ENCODE results near the gene PYGO2.

The PYGO2 gene, protein sequence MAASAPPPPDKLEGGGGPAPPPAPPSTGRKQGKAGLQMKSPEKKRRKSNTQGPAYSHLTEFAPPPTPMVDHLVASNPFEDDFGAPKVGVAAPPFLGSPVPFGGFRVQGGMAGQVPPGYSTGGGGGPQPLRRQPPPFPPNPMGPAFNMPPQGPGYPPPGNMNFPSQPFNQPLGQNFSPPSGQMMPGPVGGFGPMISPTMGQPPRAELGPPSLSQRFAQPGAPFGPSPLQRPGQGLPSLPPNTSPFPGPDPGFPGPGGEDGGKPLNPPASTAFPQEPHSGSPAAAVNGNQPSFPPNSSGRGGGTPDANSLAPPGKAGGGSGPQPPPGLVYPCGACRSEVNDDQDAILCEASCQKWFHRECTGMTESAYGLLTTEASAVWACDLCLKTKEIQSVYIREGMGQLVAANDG

DNA sequence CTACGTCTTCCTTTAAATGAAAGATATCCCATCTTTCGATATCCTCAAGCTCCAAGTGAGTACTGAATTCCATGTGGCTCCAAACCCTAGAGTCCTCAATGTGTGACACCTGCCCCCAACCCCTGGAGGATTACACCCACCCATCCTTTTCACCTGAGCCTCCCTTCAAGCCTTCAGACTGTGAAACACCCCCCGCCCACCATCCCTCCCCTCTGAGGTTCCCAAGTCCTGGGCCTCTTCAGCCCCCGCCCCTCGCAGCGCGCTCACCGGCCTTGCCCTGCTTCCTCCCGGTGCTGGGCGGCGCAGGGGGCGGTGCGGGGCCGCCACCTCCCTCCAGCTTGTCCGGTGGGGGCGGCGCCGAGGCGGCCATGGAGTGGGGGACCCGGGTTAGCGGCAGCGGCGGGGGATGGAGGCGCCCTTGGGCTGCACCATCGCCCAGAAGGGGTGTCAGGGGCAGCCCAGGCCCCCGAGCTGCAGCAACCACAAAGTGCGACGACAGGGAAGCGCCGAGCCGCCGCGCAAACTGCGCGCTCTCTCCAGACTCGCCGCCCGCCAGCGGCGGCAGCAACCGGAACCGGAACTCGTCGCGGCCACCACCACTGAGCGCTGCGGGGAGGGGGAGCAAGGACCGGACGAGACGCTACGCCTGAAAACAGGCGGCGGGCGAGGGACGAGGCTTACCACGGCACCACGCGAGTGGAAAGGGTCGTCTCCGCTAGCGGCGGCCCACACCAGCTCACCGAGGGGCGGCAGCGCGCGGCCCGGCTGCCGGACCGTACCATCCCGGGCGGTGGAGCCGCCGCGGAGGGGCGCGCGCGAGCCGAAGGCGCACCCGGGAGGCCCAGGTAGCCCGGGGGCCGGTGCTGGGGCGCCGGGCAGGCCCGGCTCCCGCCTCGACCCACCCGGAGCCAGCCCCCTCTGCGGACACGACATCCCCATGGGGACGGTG lies at the start of gene PYGO2:
Gene PYGO2, minus strand, starts transcription at position 576 of the 949 bp plus-strand sequence. Its CDS starts 206 bp downstream, at position 370.
- peak; percentile 92 for DNase-seq (ENCODE audit: low spot score)
- peak; percentile 75 for TF ChIP-seq CTCF (IDR thresholded peaks at IDR 0.05; ENCODE audit: borderline replicate concordance, control extremely low read depth, extremely low read depth, insufficient read depth, missing control alignments)
- in situ Hi-C loops (cut with MboI; ENCODE audit: low sequenced_read_pairs, unreplicated experiment) = no loop called here

- DNase-seq (ENCODE audit: low spot score) = no peak
- in situ Hi-C loops (cut with MboI; ENCODE audit: low sequenced_read_pairs, unreplicated experiment) = no loop called here
Observed at GRCh38 chr1:155011004-155011416, 49.4 kb upstream of the PYGO2 start.

DNA sequence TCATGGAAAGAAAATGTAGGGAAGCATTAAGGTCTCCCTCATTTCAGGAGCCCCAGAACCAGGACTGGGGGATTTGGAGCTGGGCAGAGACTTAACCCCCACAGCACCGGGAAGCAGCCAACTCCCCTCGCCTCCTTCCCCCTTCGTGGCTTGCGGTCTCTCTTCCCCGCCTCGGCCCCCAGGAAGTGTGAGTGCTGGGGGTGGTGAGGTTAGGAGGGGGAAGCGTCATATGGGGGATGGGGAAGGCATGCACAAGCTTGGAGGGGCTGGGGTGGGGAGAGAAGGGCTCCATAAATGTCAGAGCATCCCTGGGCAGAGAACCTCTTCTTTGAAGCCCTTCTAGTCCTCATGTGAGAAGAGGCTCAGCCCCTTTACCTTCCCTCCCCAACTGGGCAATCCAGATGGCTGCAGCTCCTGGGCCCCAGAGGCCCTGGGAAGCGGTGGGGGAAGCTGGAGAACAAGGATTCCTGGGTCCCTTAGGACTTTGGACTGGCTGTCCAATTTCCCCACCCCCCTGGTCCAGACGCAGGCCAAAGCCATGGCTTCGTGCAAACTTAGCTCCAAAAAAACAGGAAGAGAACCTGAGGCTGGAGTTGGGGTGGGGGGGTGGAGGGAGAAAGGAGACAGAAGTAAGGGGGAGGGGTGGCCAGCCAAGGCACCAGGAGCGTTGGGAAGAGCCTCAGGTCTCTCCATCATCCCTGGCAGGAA lies 48.8 kb upstream of the PYGO2 start:
- no peak for DNase-seq (ENCODE audit: low spot score)
- in situ Hi-C loops (cut with MboI; ENCODE audit: low sequenced_read_pairs, unreplicated experiment) = no loop called here
- TF ChIP-seq CTCF (IDR thresholded peaks at IDR 0.05; ENCODE audit: borderline replicate concordance, control extremely low read depth, extremely low read depth, insufficient read depth, missing control alignments) = no peak

More at GRCh38 chr1:155011004-155011416, 49.4 kb upstream of the PYGO2 start:
- no peak for TF ChIP-seq CTCF (IDR thresholded peaks at IDR 0.05; ENCODE audit: borderline replicate concordance, control extremely low read depth, extremely low read depth, insufficient read depth, missing control alignments)

GRCh38 chr1:155009742-155010141 lies 48.2 kb upstream of the PYGO2 start:
- TF ChIP-seq CTCF (IDR thresholded peaks at IDR 0.05; ENCODE audit: borderline replicate concordance, control extremely low read depth, extremely low read depth, insufficient read depth, missing control alignments) = no peak
- no peak for DNase-seq (ENCODE audit: low spot score)
- in situ Hi-C loops (cut with MboI; ENCODE audit: low sequenced_read_pairs, unreplicated experiment) = no loop called here

DNA sequence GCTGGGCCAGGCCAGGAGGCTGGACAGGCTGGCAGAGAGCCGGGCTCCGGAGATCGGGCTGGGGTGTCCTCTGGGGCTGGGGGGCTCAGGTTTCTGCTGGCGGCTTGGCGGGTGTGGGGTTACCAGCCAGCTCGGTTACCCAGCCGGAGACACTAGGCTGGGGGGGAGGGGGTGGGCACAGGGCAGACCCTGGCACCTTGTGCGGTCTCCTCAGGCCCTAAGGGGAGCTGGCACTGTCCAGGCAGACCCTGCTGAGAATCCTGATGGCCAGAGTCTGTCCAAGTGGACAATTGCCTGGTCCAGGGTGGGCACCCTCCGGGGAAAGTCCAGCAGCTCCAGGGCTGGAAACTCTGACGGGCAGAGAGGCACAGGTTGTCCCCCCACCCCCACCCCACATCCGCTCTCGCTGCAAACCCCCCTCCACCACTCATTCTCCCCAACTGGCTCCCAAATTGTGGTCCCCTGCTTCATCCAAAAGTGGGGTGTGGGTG lies 47.7 kb upstream of the PYGO2 start:
- DNase-seq (ENCODE audit: low spot score) = no peak
- in situ Hi-C loops (cut with MboI; ENCODE audit: low sequenced_read_pairs, unreplicated experiment) = no loop called here
- no peak for TF ChIP-seq CTCF (IDR thresholded peaks at IDR 0.05; ENCODE audit: borderline replicate concordance, control extremely low read depth, extremely low read depth, insufficient read depth, missing control alignments)

All from GM13976 (cell line).